Inferior parietal cortex (tissue), 1 donor: ENCODE measurements around the gene AQP9.
"Not testable (repeated sequence)": the region's sequence is repeated elsewhere in the genome, so short reads cannot be mapped to it uniquely, and the experiment has no call there.

Experiments used
- DNase-seq: peaks from one replicate; pipeline ENCODE4 v3.0.0-alpha.2; 2016; ENCODE audit errors: extremely low spot score

The AQP9 gene

DNA sequence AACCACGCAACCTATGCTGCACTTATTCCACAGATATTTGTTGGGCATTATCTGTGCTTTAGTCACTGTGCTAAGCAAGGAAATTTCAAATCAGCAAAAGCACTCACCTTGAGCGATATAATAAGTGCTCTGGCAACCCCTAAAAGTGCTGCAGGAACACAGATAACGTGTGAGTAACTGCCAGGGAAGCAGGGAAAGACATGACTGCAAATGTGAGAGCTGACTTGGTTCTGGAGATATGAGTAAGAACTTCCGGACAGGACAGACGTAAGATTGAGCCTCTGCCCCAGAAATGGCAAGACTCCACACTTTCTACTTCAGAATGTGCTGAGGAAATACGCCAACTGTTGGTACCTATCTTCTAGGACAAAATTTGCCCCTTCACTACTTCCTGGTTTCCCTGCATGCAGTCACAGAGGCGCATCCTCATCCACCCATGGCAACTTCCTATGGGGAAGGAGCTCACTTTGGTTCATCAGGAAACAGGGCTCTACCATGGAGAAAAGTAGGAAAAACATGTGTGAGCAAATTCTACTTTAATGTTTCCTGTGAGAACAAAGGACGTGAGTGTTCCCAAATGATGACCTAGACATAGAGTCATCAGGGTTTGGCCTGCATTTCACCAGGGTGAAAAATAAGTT is 41.7 kb downstream of the AQP9 start:
- no peak for DNase-seq

DNA sequence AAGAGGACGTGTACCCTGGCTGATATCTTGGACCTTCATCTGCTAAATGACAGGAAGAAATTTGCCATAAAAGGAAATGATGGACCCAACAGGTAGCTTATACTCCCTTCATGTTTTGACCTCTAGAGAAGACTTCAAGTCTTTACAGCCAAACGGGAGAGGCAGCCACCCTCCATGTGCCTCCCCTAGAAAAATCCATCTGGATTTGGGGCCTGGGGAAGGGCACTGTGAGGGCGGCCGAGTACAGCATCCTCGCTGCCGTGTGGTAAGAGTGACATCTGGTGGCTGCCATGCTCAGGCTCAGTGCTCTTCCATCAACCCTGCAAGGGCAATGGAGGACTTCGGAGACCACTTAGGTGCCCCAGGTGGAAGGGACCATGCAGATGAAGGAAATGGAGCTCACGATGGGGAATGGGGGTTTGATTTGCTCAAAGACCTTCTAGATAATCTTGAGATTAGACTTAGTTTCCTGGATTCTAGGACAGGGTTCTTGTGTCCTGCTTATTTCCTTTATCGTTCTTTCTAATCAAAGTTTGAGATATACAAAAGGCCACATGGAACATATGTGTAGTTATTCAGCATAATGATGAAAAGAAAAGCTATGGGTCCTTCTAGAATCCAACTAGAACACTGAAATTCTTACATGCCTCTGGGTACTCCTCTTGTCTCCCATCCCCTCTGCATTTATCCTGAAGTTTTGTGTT is 44.4 kb downstream of the AQP9 start:
- peak; percentile 73 for DNase-seq

DNA sequence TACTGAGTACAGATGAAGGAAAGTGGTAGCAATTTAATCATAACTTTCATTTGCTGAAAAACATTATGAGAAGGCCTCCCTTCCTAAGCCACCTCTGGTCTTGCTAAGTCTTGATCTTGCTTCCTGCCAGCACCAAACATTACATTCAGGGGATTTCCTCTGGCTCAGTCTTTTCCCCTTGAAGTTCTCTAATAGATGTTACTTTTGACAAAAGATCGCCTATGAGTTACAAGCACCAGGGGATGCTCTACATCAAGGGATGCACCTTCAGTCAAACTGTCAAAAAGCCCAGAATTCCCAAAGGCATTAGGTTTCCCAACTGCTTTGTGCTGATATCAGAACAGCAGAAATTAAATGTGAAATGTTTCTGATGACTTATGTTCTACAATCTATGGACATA is 47.3 kb downstream of the AQP9 start:
- no peak for DNase-seq

DNA sequence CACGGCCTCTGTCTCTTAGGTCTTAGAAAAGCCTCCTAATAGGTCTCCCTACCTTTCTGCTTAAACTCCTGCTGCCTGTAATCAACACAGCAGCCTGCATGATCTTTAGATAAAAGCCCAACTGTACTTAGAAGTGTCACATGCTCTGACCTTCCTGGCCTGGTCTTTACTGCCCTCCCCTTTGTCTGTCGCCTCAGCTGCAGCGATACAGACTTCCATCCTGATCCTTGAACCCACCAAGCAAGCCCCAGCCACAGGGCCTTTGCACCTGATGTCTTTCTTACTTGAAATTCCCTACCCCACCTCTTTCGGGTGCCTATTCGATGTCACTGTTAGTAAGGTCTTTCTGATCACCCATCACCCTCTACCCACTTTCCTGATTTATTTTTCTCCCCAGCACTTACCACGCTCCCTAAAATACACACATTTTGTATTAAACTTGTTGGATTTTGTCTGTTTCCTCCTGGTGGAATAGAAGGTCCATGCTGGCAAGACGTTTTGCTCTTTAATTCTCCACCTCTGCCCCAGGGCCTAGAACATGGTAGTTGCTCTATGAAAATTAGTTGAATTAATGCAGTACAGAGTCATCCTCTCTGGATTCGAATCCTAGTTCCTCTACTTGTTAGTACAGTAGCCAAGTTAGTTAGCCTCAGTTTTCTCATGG is 51.1 kb downstream of the AQP9 start:
- DNase-seq = no peak

DNA sequence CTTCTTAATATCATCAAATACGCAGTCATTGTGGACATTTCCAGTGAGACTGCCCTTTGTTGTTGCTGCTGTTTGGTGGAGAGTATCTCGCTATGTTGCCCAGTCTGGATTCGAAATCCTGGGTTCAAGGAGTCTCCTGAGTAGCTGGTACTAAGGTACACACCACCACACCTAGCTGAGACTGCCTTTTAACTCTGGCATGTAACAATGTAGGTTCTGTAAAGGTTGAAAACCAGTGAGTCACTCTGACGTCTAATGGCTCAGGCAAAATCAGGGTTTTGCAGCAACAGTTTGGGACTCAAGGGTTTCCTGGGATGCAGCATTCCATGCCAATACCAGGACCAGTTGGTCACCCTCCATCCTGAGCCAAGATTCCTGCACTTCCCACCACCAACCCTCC is 52.2 kb downstream of the AQP9 start:
- DNase-seq = no peak

DNA sequence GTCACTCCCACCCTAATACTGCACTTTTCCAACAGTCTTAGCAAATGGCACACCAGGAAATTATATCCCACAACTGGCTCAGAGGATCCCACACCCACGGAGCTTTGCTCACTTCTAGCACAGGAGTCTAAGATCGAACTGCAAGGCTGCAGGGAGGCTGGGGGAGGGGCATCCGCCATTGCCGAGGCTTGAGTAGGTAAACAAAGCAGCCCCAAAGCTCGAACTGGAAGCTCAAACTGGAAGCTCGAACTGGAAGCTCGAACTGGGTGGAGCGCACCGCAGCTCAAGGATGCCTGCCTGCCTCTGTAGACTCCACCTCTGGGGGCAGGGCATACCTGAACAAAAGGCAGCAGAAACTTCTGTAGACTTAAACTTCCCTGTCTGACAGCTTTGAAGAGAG is 55.5 kb downstream of the AQP9 start:
- not testable (repeated sequence) for DNase-seq

DNA sequence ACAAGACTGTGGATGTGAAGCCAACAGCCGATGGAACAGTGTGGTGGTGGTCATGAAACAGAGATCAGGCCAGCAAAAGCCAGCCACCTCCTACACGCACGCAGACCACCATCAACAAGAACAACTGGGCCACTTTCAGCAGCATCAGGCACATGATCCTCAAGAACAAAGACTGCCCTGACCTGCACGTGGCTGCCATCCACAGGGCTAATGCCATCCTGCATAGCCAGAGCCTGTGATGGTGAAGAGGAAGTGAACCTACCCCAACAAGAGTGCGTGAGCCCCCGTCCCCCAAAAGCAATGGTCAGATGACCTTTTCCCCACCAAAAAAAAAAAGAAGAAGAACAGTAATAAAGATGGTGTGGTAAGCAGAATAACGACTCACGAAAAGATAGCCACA is 62.6 kb downstream of the AQP9 start:
- DNase-seq = no peak

DNA sequence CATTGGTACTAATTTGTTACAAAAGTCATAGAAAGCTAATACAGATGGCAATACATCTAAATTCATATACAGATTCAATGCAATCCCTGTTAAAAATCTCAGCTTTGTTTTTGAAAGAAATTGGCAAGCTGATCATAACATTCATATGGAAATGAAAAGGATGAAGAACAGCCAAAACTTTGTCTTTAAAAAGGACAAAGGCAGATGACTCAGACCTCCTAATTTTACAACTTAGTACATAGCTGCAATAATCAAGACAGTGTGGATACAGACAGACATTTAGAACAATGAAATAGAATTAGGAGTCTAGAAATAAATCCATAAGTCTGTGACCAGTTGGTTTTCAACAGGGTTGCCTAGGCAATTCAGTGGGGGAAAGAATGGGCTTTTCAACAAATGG is 63.3 kb downstream of the AQP9 start:
- DNase-seq = peak; percentile 47

DNA sequence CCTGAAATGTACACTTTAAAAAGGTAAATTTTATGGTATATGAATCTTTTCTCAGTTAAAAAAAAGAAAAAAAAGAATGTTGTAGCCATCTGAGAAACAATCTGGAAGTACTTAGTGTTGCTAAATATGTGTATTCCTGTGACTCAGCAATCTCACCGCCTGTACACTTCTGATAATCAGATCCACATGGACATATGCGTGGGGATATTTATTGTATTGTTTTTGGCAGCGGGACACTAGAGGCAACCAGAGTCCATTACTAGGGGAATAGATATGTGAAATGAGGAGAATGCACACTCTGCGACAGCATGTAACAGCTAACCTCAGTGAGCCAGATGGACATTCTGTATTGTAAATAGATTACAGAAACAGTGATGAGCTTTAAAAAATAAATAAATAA is 65.4 kb downstream of the AQP9 start:
- DNase-seq = no peak

DNA sequence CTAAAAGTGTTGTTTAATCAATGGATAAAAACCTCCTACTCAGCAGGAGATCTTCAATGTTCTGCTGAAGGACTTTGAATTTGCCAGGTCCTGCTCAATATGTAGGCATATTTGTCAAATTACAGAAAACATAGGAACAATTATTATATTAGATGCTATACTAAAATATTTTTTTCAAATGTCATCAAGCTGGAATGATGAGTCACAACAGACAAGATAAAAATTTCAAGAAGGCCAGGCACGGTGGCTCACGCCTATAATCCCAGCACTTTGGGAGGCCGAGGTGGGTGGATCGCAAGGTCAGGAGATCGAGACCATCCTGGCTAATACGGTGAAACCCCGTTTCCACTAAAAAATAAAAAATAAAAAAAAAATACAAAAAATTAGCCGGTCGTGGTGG is 68.0 kb downstream of the AQP9 start:
- no peak for DNase-seq

DNA sequence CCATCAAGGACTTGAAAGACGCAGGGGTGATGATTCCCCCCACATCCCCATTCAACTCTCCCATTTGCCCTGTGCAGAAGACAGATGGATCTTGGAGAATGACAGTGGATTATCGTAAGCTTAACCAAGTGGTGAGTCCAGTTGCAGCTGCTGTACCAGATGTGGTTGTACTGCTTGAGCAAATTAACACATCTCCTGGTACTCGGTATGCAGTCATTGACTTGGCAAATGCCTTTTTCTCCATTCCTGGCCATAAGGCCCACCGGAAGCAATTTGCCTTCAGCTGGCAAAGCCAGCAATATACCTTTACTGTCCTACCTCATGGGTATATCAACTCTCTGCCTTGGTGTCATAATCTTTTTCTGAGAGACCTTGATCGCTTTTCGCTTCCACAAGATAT is 70.0 kb downstream of the AQP9 start:
- DNase-seq = not testable (repeated sequence)

DNA sequence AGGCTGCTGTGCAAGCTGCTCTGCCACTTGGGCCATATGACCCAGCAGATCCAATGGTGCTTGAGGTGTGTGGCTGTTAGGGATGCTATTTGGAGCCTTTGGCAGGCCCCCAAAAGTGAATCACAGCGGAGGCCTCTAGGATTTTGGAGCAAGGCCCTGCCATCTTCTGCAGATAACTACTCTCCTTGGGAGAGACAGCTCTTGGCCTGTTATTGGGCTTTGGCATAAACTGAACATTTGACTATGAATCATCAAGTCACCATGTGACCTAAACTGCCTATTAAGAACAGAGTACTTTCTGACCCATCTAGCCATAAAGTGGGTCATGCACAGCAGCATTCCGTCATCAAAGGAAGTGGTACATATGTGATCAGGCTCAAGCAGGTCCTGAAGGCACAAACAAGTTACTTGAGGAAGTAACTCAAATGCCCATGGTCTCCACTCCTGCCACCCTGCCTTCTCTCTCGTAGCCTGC is 70.9 kb downstream of the AQP9 start:
- not testable (repeated sequence) for DNase-seq

DNA sequence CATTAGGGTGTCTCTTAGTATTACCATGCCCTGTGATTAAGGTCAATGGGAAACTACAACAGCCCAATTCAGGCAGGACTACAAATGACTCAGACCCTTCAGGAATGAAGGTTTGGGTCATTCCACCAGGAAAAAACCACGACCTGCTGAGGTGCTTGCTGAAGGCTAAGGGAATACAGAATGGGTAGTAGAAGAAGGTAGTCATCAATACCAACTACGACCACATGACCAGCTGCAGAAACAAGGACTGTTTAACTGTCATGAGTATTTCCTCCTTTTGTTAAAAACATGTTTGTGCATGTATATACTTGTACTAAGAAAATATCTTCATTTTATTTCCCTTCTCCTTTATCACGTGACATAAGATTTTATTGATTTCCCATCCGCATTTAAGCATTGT is 71.8 kb downstream of the AQP9 start:
- DNase-seq = not testable (repeated sequence)

DNA sequence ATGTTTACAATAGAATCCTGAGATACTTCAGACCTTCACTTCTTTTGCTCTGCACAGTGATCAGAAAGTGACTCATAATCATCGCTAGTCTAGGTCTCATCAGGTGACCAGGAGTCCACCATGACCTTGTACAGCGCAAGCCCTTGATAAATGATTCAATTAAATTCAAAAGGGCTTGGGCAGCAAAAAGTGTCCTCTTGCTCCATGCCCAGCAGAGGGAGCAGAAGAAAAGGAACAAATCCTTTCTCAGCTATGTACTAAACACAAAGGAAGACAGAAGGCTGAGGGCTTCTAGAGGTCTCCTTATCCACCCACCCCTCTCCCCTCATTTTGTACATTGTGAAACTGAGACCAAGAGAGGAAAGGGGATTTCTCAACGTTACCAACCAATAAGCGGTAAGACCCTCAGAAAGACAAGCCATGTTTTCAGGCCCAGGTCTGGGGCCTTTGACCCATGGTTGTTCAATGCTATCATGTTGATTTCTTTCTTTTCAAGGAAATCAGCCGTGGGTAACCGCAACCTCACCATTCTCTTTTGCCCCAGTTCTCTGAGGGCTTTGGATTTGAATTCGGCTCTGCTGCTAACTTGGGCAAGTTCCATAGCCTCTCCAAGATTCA is 74.8 kb downstream of the AQP9 start:
- peak; percentile 43 for DNase-seq

DNA sequence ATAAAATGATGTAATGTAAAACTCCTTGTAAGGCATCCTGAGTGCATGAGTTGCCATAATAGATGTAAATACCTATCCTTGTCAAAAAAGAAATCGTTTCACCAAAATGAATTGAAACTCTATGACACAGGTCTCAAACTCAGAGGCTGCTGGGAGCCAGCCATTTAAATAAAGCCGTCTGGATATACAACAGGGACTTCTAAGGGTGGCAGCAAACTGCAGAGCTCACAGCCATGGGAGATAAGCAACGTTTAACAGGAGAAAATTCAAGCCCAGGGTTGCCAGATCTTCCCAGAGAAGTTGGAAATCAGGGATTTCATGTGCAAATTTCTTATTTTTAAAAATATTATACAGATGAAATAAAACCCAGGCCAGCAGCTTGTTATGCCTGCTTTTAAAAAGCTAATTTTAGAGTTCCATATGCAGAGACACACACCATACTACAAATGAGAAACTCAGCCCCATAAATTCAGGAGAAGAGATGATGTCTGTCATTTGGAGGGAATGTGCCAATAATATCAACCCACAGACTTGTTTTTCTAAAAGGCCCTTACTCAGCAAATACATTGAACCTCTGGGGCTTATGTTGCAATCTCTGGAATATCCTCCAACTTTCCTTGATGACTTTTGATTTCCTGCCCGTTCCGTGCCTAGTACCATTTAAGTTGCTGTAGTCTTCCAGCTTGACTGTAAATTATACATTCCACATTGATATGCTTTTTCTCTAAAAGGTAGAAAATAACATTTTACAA is 75.6 kb downstream of the AQP9 start:
- no peak for DNase-seq

DNA sequence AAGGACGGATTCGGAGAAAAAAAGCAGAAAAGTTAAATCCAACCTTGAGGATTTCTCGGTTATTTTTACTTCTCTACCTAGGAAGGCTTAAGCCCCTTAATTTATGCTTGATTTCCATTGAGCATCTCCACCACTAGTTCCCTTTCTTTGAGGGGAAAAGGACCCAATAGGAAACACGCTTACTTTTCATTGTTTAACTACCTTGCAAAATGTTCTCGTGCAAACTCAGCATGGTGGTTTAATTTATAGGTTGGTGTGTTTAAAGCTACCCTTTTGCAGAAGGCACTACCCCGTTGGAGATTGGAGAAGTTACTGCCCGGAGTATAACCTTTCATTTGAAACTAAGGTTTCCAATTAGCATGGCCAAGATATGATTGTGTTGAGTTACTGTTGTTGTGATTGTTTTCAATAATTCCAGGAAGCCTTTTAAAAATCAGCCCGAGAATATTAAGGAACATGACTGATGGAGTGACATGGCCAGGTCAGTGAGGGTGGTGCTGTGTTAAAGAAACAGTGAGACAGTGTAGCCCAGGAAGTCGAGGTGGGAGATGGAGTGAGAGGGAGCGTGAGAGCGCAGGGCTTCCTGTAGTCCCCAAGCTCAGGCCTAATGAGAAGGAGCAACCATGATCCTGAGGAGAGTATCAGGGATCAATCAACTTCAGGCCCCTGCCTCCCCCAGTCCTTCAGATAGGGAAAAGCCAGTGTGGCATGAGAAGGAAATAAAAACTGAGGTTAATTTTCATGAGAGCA is 76.6 kb downstream of the AQP9 start:
- DNase-seq = no peak

DNA sequence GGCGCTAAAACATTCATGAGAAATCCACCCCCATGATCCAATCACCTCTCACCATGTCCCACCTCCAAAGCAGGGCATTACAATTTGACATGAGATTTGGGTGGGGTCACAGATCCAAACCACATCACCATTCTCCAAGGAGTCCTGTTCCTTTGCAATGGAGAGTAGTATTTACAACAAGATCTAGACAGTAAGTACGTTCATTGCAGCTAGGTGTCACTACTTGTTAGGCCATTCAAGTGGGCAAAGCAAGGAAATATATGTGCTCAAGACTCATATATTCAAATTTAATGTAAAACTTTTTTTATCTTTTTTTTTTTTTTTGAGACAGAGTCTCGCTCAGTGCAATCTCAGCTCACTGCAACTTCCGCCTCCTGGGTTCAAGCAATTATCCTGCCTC is 79.3 kb downstream of the AQP9 start:
- DNase-seq = no peak

DNA sequence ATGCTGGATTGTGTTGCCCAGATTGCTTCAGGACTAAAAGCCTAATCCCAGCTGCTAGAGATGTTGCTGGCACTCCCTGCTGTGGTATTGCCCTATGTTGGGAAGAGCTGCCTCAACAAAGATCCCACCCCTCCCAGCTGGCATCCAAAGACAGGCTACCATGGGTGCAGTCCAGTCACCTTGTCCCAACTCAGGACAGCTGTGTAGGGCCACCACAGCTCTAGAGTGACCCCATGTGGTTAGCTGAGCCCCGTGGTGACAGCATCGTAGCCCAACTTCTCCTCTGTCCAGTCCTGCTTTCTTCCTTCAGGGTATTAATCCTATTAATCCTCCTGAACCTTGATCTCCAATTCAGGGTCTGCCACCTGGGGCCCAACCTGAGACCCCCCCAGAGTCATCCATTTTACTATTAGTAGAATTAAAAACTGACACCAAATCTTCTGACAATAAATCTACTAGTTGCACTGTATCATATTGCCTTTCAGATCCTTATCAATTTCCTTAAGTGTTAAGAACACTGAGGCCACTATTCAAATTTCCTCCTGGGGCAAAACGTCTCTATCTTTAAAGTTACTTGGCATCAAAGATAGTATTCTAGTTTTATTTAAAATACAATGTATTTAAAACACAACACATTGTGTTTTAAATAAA is 83.5 kb downstream of the AQP9 start:
- no peak for DNase-seq

DNA sequence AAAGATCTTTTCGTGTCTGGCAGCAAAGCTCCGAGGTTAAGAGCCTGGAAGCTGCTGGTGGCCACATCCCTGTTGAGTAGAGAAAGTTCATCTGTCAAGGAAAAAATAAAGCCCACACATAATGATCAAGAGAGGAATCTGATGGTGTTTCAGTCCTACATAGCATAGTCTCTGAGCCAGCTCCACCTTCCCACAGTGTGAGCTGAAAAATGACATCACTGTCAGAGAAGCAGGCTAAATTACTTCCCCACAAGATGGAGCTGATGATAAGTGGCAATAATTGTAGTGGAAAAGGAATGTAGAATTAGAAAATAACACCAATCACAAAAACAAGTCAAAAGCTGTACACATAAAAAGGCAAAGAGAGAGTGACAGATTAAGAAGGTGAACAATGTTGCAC is 84.5 kb downstream of the AQP9 start:
- no peak for DNase-seq

DNA sequence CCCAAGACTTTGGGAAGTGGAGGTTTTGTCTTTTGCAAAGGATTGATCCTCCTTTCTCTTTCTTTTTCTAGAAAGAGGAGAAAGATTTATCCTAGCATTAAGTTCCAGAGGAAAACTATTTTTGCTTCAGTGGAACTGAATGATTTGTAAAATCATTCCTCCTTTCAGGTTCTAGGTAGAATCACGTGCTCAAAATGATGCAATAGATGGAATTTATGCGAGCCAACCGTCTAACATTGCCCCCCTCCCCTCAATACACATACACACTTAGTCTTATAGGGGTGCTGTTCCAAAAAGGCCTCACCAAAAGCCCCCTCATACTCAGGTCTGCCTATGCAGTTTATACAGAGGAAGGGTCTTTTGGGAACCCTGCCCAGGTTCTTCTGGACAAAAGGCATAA is 85.3 kb downstream of the AQP9 start:
- DNase-seq = no peak

DNA sequence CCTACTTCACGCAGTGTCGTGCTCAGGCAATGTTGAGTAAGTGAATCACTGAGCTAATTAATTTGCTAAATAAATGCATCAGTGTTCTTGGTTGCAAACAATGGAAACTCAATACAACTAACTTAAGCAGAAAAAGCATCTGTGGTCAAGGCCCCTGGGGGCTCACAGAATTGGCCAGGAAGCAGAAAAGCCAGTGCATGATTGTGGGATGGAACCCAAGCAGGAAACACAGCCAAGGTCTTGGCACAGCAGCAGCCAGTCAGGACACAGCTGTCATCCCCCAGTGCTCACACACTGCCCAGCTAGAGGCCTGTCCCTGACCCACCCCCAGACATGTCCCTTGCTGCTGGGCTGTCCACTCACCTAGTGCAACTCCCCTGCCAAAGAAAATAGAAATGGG is 85.9 kb downstream of the AQP9 start:
- no peak for DNase-seq
